Smooth muscle cell (in vitro differentiated cells): ENCODE results near the gene NGEF. TPM values are rescaled to one million over a fixed set of nuclear protein-coding genes. Genes with fewer than 3 reads are reported as not detected.

Experiments used
- DNase-seq: peaks from one replicate; lab custom pipeline; 2025; ENCODE audit not compliant: unreplicated experiment; lab: John Stamatoyannopoulos, UW
- H2AFZ ChIP-seq: fragments of 200-600 bp; sonication (generic); 2 replicates; pipeline ENCODE4 v1.6.0; 2016; ENCODE audit warnings: antibody characterized with exemption, low read depth, mild to moderate bottlenecking
- H3F3A ChIP-seq: fragments of 200-600 bp; sonication (generic); 2 replicates; pipeline ENCODE4 v1.6.0; 2017; ENCODE audit warnings: antibody characterized with exemption, low read depth
- H3K27ac ChIP-seq: fragments of 200-600 bp; sonication (generic); 2 replicates; pipeline ENCODE4 v1.5.1; 2016; ENCODE audit warnings: low read depth, mild to moderate bottlenecking
- H3K27me3 ChIP-seq: fragments of 200-600 bp; sonication (generic); 2 replicates; pipeline ENCODE4 v1.6.1; 2016; ENCODE audit warnings: low read depth, mild to moderate bottlenecking
- H3K36me3 ChIP-seq: fragments of 200-600 bp; sonication (generic); 2 replicates; pipeline ENCODE4 v1.5.1; 2016; ENCODE audit warnings: low read depth
- H3K4me1 ChIP-seq: fragments of 200-600 bp; sonication (generic); 2 replicates; pipeline ENCODE4 v1.5.1; 2016; ENCODE audit warnings: low read depth
- H3K4me2 ChIP-seq: fragments of 200-600 bp; sonication (generic); 2 replicates; pipeline ENCODE4 v1.6.0; 2016; ENCODE audit warnings: mild to moderate bottlenecking
- H3K4me3 ChIP-seq: fragments of 200-600 bp; sonication (generic); 2 replicates; pipeline ENCODE4 v1.5.1; 2016; ENCODE audit warnings: mild to moderate bottlenecking
- H3K79me2 ChIP-seq: fragments of 200-600 bp; sonication (generic); 2 replicates; pipeline ENCODE4 v1.6.0; 2016; ENCODE audit warnings: low read depth, mild to moderate bottlenecking
- H3K9ac ChIP-seq: fragments of 200-600 bp; sonication (generic); 2 replicates; pipeline ENCODE4 v1.6.0; 2016; ENCODE audit warnings: low read depth
- H3K9me3 ChIP-seq: fragments of 200-600 bp; sonication (generic); replicated peaks from 2 replicates; pipeline ENCODE4 v1.5.1; 2016; ENCODE audit warnings: low read depth
- H4K20me1 ChIP-seq: fragments of 200-600 bp; sonication (generic); 2 replicates; pipeline ENCODE4 v1.6.0; 2016; ENCODE audit warnings: low read depth
- CTCF ChIP-seq: fragments of 200-600 bp; sonication (generic); IDR thresholded peaks from 2 replicates; pipeline ENCODE4 v1.5.1; 2017; ENCODE audit warnings: borderline replicate concordance, mild to moderate bottlenecking, antibody characterized with exemption; ENCODE audit not compliant: insufficient read depth, poor library complexity, severe bottlenecking
- WGBS: methylation state at CpG from one replicate; pipeline ENCODE4 v1.1.7; 2016; ENCODE audit warnings: low lambda C conversion rate; 5-methylcytosine and 5-hydroxymethylcytosine counted together
- polyA plus RNA-seq: library from polyadenylated mRNA; unstranded; fragments of >200 nt; fragmentation: Nextera tagmentation; extraction: Ambion mirVana; gene quantifications from 2 replicates; pipeline ENCODE4 v1.2.1, GENCODE V29; 2016
- total RNA-seq: library from RNA; depleted of rRNA; stranded (reverse); fragments of >200 nt; gene quantifications from 2 replicates; pipeline ENCODE4 v1.2.3, GENCODE V29; 2014

NGEF gene
- total and polyA plus RNA-seq, 2 experiments from 2014 or later, result 0.09 TPM; not detected in 1

- Histone ChIP-seq H3K9ac (no peak overlapping the region), H3K27ac (no peak overlapping the region), H3K36me3 (no peaks in the 10 kb centered on the region), H4K20me1 (no peaks in the 10 kb centered on the region), H3K4me2 (no peak overlapping the region), H3K79me2 (no peaks in the 10 kb centered on the region), H3K9me3 (no peaks in the 10 kb centered on the region), H3K27me3 (no peaks in the 10 kb centered on the region), H2AFZ (no peak overlapping the region), H3K4me3 (no peak overlapping the region), H3F3A (no peaks in the 10 kb centered on the region), H3K4me1 (no peaks in the 10 kb centered on the region)
- 89% methylated on average over 9 of the region's 9 CpGs for WGBS
- DNase-seq, result no peak
- no peak for TF ChIP-seq CTCF
Observed at GRCh38 chr2:233044974-233045605, 32.0 kb upstream of the NGEF start.

GRCh38 chr2:233042549-233042948 is 29.5 kb upstream of the NGEF start:
- no peaks in the 10 kb centered on the region for H3K27me3 ChIP-seq
- DNase-seq, result no peak
- no peaks in the 10 kb centered on the region for H3K79me2 ChIP-seq
- H3K9ac ChIP-seq, result no peak overlapping the region
- H3K4me2 ChIP-seq, result no peak overlapping the region
- H2AFZ ChIP-seq, result no peak overlapping the region
- H3F3A ChIP-seq, result no peaks in the 10 kb centered on the region
- no peaks in the 10 kb centered on the region for H3K9me3 ChIP-seq
- H3K36me3 ChIP-seq, result no peaks in the 10 kb centered on the region
- H3K27ac ChIP-seq, result no peak overlapping the region
- WGBS, result 89% methylated on average over 9 of the region's 9 CpGs
- no peak for TF ChIP-seq CTCF
- no peak overlapping the region for H3K4me3 ChIP-seq
- no peaks in the 10 kb centered on the region for H4K20me1 ChIP-seq
- no peaks in the 10 kb centered on the region for H3K4me1 ChIP-seq

- no peaks in the 10 kb centered on the region for H3K79me2 ChIP-seq
- H3K27ac ChIP-seq, result no peak overlapping the region
- no peaks in the 10 kb centered on the region for H3F3A ChIP-seq
- TF ChIP-seq CTCF, result no peak
- no peaks in the 10 kb centered on the region for H3K9me3 ChIP-seq
- H3K9ac ChIP-seq, result no peak overlapping the region
- H3K36me3 ChIP-seq, result no peaks in the 10 kb centered on the region
- no peaks in the 10 kb centered on the region for H3K4me1 ChIP-seq
- H2AFZ ChIP-seq, result no peak overlapping the region
- no peak overlapping the region for H3K4me2 ChIP-seq
- no peak overlapping the region for H3K4me3 ChIP-seq
- H3K27me3 ChIP-seq, result no peaks in the 10 kb centered on the region
- no peaks in the 10 kb centered on the region for H4K20me1 ChIP-seq
- no peak for DNase-seq
- 90% methylated on average over 10 of the region's 10 CpGs for WGBS
Observed at GRCh38 chr2:233041722-233042323, 28.8 kb upstream of the NGEF start.

- no peak for DNase-seq
- no peak overlapping the region for H3K9ac ChIP-seq
- no peaks in the 10 kb centered on the region for H3K9me3 ChIP-seq
- no peak overlapping the region for H3K27ac ChIP-seq
- H4K20me1 ChIP-seq, result no peaks in the 10 kb centered on the region
- H3K4me2 ChIP-seq, result no peak overlapping the region
- TF ChIP-seq CTCF, result no peak
- no peak overlapping the region for H3K4me3 ChIP-seq
- H3K36me3 ChIP-seq, result no peaks in the 10 kb centered on the region
- no peaks in the 10 kb centered on the region for H3K79me2 ChIP-seq
- no peaks in the 10 kb centered on the region for H3K27me3 ChIP-seq
- no peaks in the 10 kb centered on the region for H3F3A ChIP-seq
- no peak overlapping the region for H2AFZ ChIP-seq
- H3K4me1 ChIP-seq, result no peaks in the 10 kb centered on the region
- 78% methylated on average over 4 of the region's 4 CpGs for WGBS
Observed at GRCh38 chr2:233040571-233040970, 27.5 kb upstream of the NGEF start.
